GM19397 (cell line): ENCODE measurements around the gene PRKN.

Experiments
- ATAC-seq: cut with Tn5 transposase; IDR thresholded peaks from one replicate; pipeline ENCODE4 v1.9.1; 2021; ENCODE audit warnings: mild to moderate bottlenecking, moderate library complexity; ENCODE audit not compliant: unreplicated experiment

The PRKN gene

GRCh38 chr6:162471842-162472241, 255.7 kb downstream of the PRKN start:
- ATAC-seq: no peak

- no peak for ATAC-seq
Measured at GRCh38 chr6:162468326-162468725, 259.2 kb downstream of the PRKN start.

- no peak for ATAC-seq
Measured at GRCh38 chr6:162467679-162468078, 259.9 kb downstream of the PRKN start.

GRCh38 chr6:162463576-162463975, 264.0 kb downstream of the PRKN start:
- no peak for ATAC-seq

- ATAC-seq: no peak
Measured at GRCh38 chr6:162459985-162460384, 267.6 kb downstream of the PRKN start.

- ATAC-seq: no peak
Measured at GRCh38 chr6:162450358-162450757, 277.2 kb downstream of the PRKN start.

GRCh38 chr6:162448294-162448693, 279.3 kb downstream of the PRKN start:
- no peak for ATAC-seq

GRCh38 chr6:162443101-162443500, 284.5 kb downstream of the PRKN start:
- no peak for ATAC-seq

- ATAC-seq: no peak
Measured at GRCh38 chr6:162442687-162443086, 284.9 kb downstream of the PRKN start.

GRCh38 chr6:162441991-162442390, 285.6 kb downstream of the PRKN start:
- no peak for ATAC-seq

- ATAC-seq: no peak
Measured at GRCh38 chr6:162438980-162439379, 288.6 kb downstream of the PRKN start.

- ATAC-seq: no peak
Measured at GRCh38 chr6:162435071-162435470, 292.5 kb downstream of the PRKN start.

- ATAC-seq: no peak
Measured at GRCh38 chr6:162421004-162421403, 306.6 kb downstream of the PRKN start.

- ATAC-seq: no peak
Measured at GRCh38 chr6:162416831-162417537, 310.6 kb downstream of the PRKN start.

- ATAC-seq: no peak
Measured at GRCh38 chr6:162416307-162416706, 311.3 kb downstream of the PRKN start.

- no peak for ATAC-seq
Measured at GRCh38 chr6:162409741-162410691, 317.6 kb downstream of the PRKN start.

GRCh38 chr6:162408826-162409535, 318.6 kb downstream of the PRKN start:
- ATAC-seq: no peak

- ATAC-seq: no peak
Measured at GRCh38 chr6:162404951-162405350, 322.6 kb downstream of the PRKN start.

- ATAC-seq: no peak
Measured at GRCh38 chr6:162403031-162403430, 324.5 kb downstream of the PRKN start.

- no peak for ATAC-seq
Measured at GRCh38 chr6:162395181-162395580, 332.4 kb downstream of the PRKN start.
